Common myeloid progenitor, CD34-positive (primary cell): Measurements from ENCODE around the gene SLC23A2.

Source experiments
- CTCF ChIA-PET: fragments of 350-600 bp; sonication (Branson Sonifier 250); formaldehyde crosslinking; loops from one replicate; lab custom pipeline; 2021; ENCODE audit warnings: antibody characterized with exemption; lab: Charles Lee
- POLR2A ChIA-PET: fragments of 350-600 bp; sonication (Branson Sonifier 250); formaldehyde crosslinking; loops from one replicate; lab custom pipeline; 2021; ENCODE audit warnings: antibody characterized with exemption; lab: Charles Lee
- DNase-seq, 3 donors: peaks; one replicate each; pipeline versions ENCODE4 v3.0.0 to v3.0.0-alpha.2; 2013
- H3K27ac ChIP-seq, 2 experiments: 1 replicate in 1 of 2; 2 replicates in 1 of 2; pipeline ENCODE4 v1.7.0; 2013; ENCODE audit warnings: inconsistent platforms in 2 of 2, low read length in 2 of 2, mild to moderate bottlenecking in 2 of 2, low read depth in 1 of 2, moderate library complexity in 1 of 2; ENCODE audit not compliant: severe bottlenecking in 2 of 2, insufficient read depth in 1 of 2, poor library complexity in 1 of 2
- H3K27me3 ChIP-seq, 5 experiments: replicated peaks in 2 of 5; 1 replicate in 3 of 5; 2 replicates in 2 of 5; pipeline versions ENCODE4 v1.6.1 to v1.7.0; 2013; ENCODE audit warnings: low read length in 4 of 5, mild to moderate bottlenecking in 2 of 5, moderate library complexity in 2 of 5, inconsistent platforms in 1 of 5; ENCODE audit not compliant: insufficient read depth in 5 of 5, control insufficient read depth in 4 of 5
- H3K36me3 ChIP-seq, 4 experiments: 1 replicate in 2 of 4; 2 replicates in 2 of 4; pipeline versions ENCODE4 v1.6.1 to v1.7.0; 2013; ENCODE audit warnings: low read length in 3 of 4, control low read depth in 1 of 4, mild to moderate bottlenecking in 1 of 4; ENCODE audit not compliant: control insufficient read depth in 4 of 4, insufficient read depth in 4 of 4
- H3K4me1 ChIP-seq, 4 experiments: 1 replicate in 3 of 4; 2 replicates in 1 of 4; pipeline versions ENCODE4 v1.6.1 to v1.7.1; 2013; ENCODE audit warnings: low read length in 3 of 4, mild to moderate bottlenecking in 3 of 4, control low read depth in 1 of 4, inconsistent platforms in 1 of 4, moderate library complexity in 1 of 4; ENCODE audit not compliant: control insufficient read depth in 4 of 4, insufficient read depth in 4 of 4; ENCODE audit errors: control extremely low read depth in 1 of 4
- H3K4me3 ChIP-seq, 7 experiments: 1 replicate in 4 of 7; 2 replicates in 3 of 7; pipeline versions ENCODE4 v1.5.1 to v1.7.0; 2013; ENCODE audit warnings: mild to moderate bottlenecking in 7 of 7, low read length in 6 of 7, moderate library complexity in 6 of 7, inconsistent platforms in 2 of 7, low read depth in 2 of 7, control low read depth in 1 of 7; ENCODE audit not compliant: insufficient read depth in 4 of 7, control insufficient read depth in 1 of 7; ENCODE audit errors: extremely low read depth in 1 of 7
- H3K9me3 ChIP-seq, 5 experiments: 1 replicate in 4 of 5; 2 replicates in 1 of 5; pipeline versions ENCODE4 v1.6.1 to v1.7.1; 2013; ENCODE audit warnings: low read length in 4 of 5, mild to moderate bottlenecking in 2 of 5, inconsistent platforms in 1 of 5, low read depth in 1 of 5, moderate library complexity in 1 of 5; ENCODE audit not compliant: control insufficient read depth in 4 of 5, insufficient read depth in 2 of 5; ENCODE audit errors: control extremely low read depth in 1 of 5
- WGBS: methylation state at CpG from one replicate; pipeline ENCODE4 v1.1.5; 2013; ENCODE audit not compliant: insufficient coverage; 5-methylcytosine and 5-hydroxymethylcytosine counted together

Gene SLC23A2

GRCh38 chr20:4944518-4945313, 56.6 kb downstream of the SLC23A2 start:
- CTCF ChIA-PET = interaction anchor here (0.9 to 1.5 kb wide), 4 partner anchors 11 to 199 kb away, joined by 3 to 5 read pairs (median 4); no protein-coding TSS in a partner anchor
- 83% methylated on average over 2 of the region's 6 CpGs for WGBS
- no peaks in the 10 kb centered on the region for H3K27me3 ChIP-seq

GRCh38 chr20:4942331-4942730, 59.0 kb downstream of the SLC23A2 start:
- Histone ChIP-seq H3K36me3 (peaks cover 0 to 6% (median under 1%) of the 10 kb centered on the region in 4 experiments), H3K4me1 (no peaks in the 10 kb centered on the region), H3K9me3 (no peaks in the 10 kb centered on the region), H3K27ac (no peak overlapping the region), H3K27me3 (no peaks in the 10 kb centered on the region), H3K4me3 (no peak overlapping the region)
- 70% methylated on average over 2 of the region's 5 CpGs for WGBS
- peak in 2 of 3 donors; percentile 11 to 17 for DNase-seq
- POLR2A ChIA-PET = interaction anchor here (0.6 kb wide), 1 partner anchor 35 kb away, joined by 4 read pairs; no protein-coding TSS in a partner anchor
- CTCF ChIA-PET = interaction anchor here (0.8 to 2.0 kb wide), 6 partner anchors 9 to 179 kb away, joined by 3 to 7 read pairs (median 4); no protein-coding TSS in a partner anchor

More at GRCh38 chr20:4944518-4945313, 56.6 kb downstream of the SLC23A2 start:
- POLR2A ChIA-PET = no interaction called here
- Histone ChIP-seq H3K36me3 (peaks cover 0 to 12% (median 5%) of the 10 kb centered on the region in 4 experiments), H3K27ac (no peak overlapping the region), H3K4me3 (no peak overlapping the region), H3K4me1 (peaks cover 0 to 3% (median 2%) of the 10 kb centered on the region in 4 experiments), H3K9me3 (no peaks in the 10 kb centered on the region)
- no peak for DNase-seq

DNA sequence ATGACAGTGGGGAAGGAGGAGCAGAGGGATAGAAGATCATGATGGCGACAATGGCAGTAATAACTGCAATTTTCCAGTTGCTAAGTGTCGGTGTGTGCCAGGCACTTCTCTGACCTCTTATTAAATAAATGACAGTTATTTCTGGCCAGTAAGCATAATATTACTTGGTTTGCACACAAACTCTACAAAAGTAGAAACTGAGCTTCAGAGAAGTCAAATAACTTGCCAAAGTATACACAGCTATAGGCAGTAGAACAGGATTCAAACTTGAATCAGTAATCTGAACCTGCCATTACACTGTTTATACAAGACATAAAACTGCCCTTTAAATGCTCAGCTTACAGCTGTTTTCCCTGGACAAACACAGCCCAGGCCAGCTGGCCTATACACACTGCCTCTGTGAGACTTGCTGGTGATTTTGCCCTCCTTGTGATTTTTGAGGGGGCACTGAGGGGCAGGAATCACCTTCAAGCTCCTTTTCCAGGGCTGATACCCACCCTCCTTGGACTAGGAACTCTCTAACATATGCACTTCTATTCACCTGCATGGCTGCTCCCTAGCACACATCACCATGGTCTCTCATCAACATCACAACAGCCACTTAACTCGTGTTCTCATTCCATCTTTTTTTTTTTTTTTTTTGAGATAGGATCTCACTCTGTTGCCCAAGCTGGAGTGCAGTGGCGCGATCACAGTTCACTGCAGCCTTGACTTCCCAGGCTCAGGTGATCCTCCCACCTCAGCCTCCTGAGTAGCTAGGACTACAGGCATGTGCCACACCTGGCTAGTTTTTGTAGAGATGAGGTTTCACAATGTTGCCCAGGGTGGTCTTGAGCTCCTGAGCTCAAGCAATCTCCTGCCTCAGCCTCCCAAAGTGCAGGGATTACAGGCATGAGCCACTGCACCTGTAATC, 63.6 kb downstream of the SLC23A2 start:
- 100% methylated on average over 3 of the region's 5 CpGs for WGBS
- H3K27ac ChIP-seq = no peak overlapping the region
- H3K4me3 ChIP-seq = no peak overlapping the region
- POLR2A ChIA-PET = no interaction called here
- DNase-seq = no peak
- no peaks in the 10 kb centered on the region for H3K27me3 ChIP-seq
- H3K36me3 ChIP-seq = peaks cover 0 to 7% (median 0%) of the 10 kb centered on the region in 4 experiments
- CTCF ChIA-PET = interaction anchor here (1.1 to 1.4 kb wide), 4 partner anchors 10 to 178 kb away, joined by 4 to 11 read pairs (median 5); no protein-coding TSS in a partner anchor
- no peaks in the 10 kb centered on the region for H3K4me1 ChIP-seq
- H3K9me3 ChIP-seq = no peaks in the 10 kb centered on the region

DNA sequence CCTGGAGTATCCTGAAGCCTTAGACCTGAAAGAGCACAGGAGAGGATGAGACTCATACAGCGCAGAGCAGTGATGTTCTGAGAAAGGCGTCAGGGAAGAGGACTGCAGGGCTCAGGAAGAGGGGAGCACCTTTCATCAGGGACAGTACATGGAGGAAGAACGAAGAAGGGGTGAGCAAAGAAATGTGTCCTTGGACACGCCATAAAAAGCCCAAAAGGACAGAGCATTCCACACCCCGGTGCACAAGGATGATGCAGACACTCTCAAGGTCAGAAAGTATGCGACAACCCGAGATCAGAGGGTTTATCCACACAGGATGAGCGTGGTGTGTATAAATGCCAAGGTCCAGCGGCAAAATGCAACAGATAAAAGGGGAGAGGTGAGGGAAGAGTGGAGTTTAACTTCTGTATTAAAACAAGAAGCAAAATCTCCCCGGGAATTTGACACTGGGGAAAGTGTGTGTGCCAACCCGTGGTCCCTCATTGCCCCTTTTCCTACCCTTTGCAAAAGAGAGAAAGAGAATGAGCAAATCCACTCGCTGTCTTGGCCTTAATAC, 64.4 kb downstream of the SLC23A2 start:
- Histone ChIP-seq H3K4me1 (no peaks in the 10 kb centered on the region), H3K9me3 (no peaks in the 10 kb centered on the region), H3K36me3 (peaks cover 2 to 14% (median 5%) of the 10 kb centered on the region in 4 experiments), H3K4me3 (no peak overlapping the region), H3K27me3 (no peaks in the 10 kb centered on the region), H3K27ac (no peak overlapping the region)
- DNase-seq = no peak
- WGBS = 100% methylated on average over 11 of the region's 12 CpGs
- ChIA-PET POLR2A (no interaction called here), CTCF (interaction anchor here (0.6 to 1.4 kb wide), 6 partner anchors 11 to 177 kb away, joined by 3 to 11 read pairs (median 4); no protein-coding TSS in a partner anchor)

DNA sequence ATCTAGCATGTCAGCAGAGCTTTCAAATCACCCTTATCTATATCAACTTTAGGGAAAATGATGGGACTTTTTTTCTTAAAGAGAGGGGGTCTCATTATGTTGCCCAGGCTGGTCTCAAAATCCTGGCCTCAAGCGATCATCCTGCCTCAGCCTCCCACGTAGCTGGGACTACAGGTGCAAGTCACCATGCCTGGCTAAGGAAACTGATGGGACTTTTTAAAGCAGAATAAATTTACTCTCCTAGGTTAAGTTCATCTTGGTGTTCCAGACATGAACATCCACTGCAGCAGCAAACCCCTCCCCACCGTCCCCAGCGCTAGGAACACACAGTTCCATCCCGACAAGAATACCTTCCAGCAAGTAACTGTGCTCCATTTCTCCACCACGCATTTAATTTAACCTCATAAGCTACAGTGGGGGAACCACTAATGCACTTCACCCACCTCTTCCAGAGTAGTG, 64.9 kb downstream of the SLC23A2 start:
- no peak for DNase-seq
- H3K9me3 ChIP-seq = no peaks in the 10 kb centered on the region
- no peak overlapping the region for H3K4me3 ChIP-seq
- H3K27ac ChIP-seq = no peak overlapping the region
- WGBS = 94% methylated on average over 5 of the region's 6 CpGs
- H3K36me3 ChIP-seq = peaks cover 3 to 19% (median 8%) of the 10 kb centered on the region in 4 experiments
- no peaks in the 10 kb centered on the region for H3K4me1 ChIP-seq
- POLR2A ChIA-PET = no interaction called here
- no peaks in the 10 kb centered on the region for H3K27me3 ChIP-seq
- CTCF ChIA-PET = interaction anchor here (0.6 to 1.1 kb wide), 3 partner anchors 18 to 186 kb away, joined by 3 read pairs; no protein-coding TSS in a partner anchor

- ChIA-PET POLR2A (no interaction called here), CTCF (interaction anchor here (0.7 to 1.4 kb wide), 4 partner anchors 18 to 189 kb away, joined by 3 to 4 read pairs (median 3); no protein-coding TSS in a partner anchor)
- WGBS = no CpG with 5 or more reads among the region's 2 CpGs
- Histone ChIP-seq H3K4me1 (peaks cover 0 to 2% (median 0%) of the 10 kb centered on the region in 4 experiments), H3K36me3 (peaks cover 8 to 33% (median 12%) of the 10 kb centered on the region in 4 experiments), H3K27ac (no peak overlapping the region), H3K4me3 (no peak overlapping the region), H3K9me3 (no peaks in the 10 kb centered on the region), H3K27me3 (no peaks in the 10 kb centered on the region)
- DNase-seq = no peak
These were observed 69.2 kb downstream of the SLC23A2 start for GRCh38 chr20:4932061-4932460.
